GM19372 (cell line): Measurements from ENCODE around the gene KAZN.

Source experiments
- ATAC-seq: cut with Tn5 transposase; IDR thresholded peaks from one replicate; pipeline ENCODE4 v1.9.1; 2021; ENCODE audit warnings: mild to moderate bottlenecking, low read depth, moderate library complexity; ENCODE audit not compliant: unreplicated experiment

KAZN gene

DNA sequence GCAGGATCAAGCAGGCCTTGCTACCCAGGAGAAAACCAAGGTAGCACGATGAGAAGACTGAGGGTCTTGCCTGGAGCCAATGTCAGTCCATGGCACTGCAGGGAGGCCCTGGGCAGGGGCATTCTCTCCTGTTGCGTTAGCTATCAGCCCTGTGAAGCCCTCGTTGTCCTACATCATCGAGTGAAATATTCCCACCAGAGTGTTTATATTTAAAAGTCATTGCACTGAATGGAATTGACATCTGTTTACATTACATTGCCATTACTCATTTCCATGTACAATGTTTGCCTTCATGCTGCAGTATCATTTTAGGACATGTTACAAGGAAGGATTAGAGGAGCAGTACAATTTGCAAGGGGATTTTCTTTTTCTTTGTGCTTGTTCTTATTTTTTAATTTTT lies 243.9 kb downstream of the KAZN start:
- no peak for ATAC-seq

DNA sequence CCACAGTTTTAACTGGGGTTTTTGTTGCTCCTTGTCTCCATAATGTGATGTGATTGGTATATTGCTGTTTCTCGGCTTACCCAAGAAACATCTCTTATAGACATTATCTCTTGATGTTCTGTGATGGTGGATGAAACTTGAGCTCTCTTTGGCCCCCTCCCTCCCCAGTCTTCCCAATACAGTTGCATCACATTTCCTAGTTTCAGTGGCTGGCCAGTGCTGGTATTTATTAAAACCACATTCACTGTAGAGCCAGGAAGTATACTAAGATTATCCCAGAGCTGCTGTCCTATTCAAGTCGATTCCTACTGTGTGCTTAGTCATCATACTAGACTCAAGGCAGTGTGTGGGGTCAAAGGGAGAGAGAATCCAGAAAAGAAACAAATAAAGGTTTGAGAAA lies 244.4 kb downstream of the KAZN start:
- no peak for ATAC-seq

DNA sequence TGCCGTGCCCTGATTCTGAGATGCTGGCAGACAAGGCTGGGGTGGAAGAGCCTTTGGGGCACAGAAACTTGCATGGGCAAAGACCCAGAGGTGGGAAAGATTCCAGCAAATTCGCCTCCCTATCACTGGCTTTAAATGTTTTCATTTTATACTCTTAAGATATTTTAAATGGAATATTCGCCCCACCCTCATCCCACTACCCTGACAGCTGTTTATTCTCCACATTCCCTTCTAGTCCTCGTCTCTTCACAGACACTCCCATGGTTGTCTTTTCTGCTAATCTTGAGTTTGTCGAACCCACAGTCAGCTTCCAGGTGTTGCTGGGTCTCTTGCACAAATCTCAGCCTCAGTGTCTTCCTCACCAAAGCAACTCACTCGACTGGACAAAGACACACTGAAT lies 245.0 kb downstream of the KAZN start:
- ATAC-seq, result no peak

DNA sequence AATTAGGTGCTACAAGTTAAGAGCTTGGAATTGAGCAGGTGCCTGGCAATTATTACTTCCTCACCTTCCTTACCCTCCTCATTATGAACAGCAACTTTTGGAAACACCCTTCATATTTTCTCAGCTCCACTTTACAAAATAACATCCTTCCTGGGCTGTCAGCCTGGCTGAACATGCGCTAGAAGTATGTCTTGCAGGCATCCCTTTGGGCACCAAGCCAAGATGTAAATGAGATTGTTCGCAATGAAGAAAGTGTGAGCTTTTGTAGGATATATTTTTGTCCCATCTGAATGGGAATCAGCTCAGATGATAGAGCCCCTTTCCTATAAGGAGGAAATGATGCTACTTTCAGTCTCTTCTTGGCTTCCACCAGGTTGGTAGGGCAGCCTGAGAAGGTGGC lies 245.9 kb downstream of the KAZN start:
- no peak for ATAC-seq

- ATAC-seq, result no peak
Observed at GRCh38 chr1:14844923-14845617, 246.6 kb downstream of the KAZN start.

DNA sequence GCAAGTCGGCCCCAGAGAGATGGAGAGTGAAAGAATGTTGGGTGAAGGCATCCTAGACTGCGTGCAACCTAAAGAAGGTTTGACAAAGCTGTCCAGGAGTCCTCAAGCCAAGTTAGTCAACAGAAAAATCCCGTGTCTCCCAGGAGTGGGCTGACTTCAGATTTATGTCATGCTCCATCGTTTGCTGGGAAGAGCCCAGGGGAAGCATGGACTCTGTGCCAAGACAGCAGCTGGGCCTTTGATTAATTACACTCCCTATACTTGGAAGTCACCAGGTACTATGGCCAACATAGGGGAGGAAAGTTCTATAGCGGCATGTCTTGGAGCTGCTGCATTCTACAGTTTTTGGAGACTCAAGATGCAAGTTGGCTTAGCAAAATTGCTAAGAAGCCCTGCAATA lies 247.4 kb downstream of the KAZN start:
- no peak for ATAC-seq

GRCh38 chr1:14846688-14847087 lies 248.2 kb downstream of the KAZN start:
- ATAC-seq, result no peak

DNA sequence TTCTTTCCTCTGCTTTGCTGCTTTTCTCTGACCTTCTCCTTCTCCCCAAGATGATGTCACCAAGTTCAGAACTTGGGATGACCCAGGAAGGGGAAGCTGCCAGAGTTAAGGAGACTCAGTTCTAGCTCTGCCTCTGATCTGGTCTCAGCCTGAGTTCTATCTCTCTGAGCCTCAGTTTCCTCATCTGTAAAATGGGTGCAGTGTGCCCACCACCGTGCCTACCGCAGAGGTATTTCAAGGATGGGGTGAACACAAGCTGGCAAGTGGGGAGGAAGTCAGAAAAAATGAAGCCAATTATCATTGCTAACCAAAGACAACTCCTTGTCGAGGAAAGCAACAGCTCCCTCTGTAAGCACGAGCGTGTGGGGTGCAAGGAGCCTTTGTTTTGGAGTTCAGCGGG lies 249.7 kb downstream of the KAZN start:
- no peak for ATAC-seq

DNA sequence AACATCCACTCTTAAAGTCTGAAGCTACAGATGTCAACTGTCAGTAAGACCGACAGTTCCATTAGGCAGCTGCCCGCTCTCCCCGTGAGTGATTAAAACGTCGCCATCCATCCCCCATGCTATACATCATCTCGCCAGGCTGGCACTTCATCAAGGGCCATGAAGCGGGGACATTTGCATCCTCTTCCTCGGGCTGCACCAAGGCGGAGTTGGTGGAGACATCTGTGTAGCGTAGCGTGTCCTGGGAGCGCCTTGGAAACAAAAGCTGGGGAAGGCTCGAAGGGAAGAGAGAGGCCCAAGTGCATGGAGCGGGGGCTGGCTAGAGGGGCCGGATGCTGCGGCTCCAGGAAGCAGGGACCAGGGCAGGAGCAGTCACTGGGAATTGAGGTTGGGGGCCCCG lies 250.1 kb downstream of the KAZN start:
- no peak for ATAC-seq

GRCh38 chr1:14849038-14849437 lies 250.6 kb downstream of the KAZN start:
- no peak for ATAC-seq

DNA sequence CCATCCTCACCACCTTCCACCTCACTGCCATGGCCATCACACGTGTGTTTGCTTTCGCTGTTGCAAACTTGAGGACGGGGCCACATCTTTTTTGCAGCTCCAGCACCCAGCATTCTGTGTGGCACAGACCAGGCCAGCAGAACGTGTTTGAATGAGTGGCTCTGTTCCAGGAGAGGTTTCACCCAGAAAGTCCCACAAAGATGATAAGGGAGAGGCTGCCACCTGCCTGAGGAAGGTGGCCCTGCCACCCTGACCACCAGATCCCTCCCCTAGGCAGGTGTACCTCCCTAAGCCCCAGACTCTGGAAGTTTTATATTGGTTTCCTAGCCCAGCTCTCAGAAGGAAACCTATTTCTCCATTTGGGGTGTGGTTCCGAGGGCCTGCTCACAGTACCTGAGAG lies 252.1 kb downstream of the KAZN start:
- no peak for ATAC-seq

GRCh38 chr1:14851760-14852159 lies 253.3 kb downstream of the KAZN start:
- no peak for ATAC-seq

GRCh38 chr1:14852291-14852690 lies 253.8 kb downstream of the KAZN start:
- ATAC-seq, result no peak

- ATAC-seq, result no peak
Observed at GRCh38 chr1:14853518-14853917, 255.0 kb downstream of the KAZN start.

DNA sequence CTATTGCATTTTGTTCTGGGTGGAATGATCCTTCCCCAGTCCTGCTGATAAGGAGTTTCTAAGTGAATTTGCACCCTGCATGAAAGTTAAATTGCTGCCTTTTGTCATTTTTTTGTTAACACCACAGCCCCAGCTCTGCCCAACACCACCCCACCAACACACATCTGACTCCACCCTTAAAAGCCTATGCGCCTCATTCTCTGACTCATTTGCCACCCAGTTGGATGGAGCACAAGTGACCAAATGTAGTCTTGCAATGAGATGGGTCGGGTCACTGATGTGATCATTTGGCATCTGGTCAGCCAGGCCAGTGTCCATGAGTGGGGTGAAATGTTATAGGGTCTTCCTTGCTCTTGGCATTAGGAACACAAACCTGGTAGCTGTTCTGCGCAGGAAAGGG lies 256.8 kb downstream of the KAZN start:
- no peak for ATAC-seq

- ATAC-seq, result no peak
Observed at GRCh38 chr1:14855801-14856200, 257.3 kb downstream of the KAZN start.

DNA sequence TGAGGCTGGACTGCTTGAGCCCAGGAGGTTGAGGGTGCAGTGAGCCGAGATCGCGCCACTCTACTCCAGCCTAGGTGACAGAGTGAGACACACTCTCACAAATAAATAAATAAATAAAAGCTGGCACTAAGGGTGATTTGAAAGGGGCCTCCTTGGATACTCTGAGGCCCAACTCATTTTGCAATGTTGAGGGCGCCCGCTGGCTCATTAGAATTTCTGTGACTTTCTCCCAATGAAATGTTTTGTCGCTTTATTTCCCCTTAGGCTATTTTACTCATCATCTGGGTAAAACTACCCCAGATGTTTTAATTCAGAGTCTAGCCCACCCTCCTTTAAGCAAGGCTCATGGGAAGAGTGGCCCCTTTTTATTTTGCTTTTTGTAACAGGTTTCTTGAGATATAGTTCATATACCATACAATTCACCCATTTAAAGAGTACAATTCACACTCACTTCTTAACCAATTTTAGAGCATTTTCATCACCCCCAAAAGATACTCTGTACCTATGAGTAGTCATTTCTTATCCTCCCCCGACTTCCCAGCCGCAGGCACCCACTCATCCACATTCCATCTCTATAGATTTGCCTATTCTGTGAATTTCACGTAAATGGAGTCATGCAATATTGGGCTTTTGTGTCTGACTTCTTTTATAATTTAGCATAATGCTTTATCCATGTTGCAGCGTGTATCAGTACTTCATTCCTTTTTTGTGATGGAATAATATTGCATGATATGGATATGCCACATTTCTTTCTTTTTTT lies 259.1 kb downstream of the KAZN start:
- no peak for ATAC-seq

- no peak for ATAC-seq
Observed at GRCh38 chr1:14862114-14862771, 263.8 kb downstream of the KAZN start.

DNA sequence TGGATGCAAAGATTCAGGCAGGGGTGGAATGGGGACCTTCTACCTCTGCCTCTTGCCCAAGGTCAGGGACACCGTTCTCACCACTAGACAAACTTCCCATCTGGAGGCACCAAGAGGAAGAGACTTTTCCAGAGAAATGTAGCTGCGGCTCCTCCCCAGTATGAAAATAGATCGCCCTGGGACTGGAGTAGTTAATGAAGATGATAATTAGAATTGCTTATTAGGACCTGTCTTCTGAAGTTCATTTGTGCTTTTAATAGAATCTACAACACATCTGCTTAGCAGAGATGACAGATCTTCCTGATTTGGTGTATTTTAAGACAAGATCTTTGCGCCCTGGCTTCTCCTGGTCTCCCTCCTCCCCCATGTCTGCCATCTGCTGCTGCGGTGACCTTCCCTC lies 266.6 kb downstream of the KAZN start:
- no peak for ATAC-seq

DNA sequence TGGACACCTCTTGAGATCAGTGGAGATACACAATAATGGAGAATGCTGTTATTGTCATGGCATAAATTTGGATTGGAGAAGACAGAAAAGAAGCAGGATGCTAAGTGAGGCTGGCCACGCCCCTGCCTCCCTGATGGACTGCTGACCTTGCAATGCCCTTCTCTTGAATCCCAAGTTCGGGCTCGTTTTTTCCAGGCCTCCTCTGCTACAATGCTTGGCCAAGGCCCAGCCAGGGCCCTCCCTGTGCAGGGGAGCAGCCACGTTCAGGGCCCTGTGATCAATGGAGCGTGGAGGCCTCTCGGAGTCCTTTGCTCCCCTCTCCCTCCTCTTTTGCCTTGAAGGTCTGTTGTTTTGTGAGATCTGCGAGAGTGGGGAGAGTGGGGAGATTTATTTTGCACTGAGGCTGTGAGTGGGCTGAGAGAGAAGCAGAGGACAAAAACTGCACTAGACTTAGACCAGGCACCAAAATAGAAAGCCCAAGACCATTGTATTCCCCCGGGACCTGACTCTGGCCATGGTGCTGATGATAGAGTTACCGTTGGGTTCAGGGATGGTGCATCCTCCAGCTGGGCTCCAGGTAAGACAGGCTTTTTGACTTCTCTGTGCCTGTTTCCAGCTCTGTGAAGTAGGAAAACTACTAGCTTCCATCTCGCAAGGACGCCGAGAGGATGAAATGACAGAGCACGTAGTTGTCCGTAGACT lies 268.6 kb downstream of the KAZN start:
- no peak for ATAC-seq

DNA sequence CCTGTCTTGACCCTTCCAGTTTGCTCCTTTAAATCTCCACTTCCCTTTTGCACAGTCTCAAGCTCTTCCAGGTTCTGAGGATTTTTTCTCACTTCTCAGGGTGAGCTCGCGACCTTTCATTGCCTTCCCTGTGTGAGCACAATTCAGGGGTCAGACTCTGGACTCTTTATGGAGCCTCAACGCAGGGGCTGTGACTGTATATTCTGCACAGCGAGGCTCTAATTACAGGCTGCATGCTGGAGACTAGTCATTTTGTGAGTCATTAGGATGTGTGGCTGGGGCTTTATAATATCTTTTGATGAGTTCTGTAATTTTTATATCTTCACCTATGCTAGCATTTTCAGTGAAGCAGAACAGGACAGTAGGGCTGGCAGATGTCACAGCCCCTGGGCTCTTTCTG lies 270.7 kb downstream of the KAZN start:
- no peak for ATAC-seq
